MCF 10A (cell line): Measurements from ENCODE around the gene IGSF9B. TPM values are rescaled to one million over a fixed set of nuclear protein-coding genes. Genes with fewer than 3 reads are reported as not detected.

Experiments
- BruUV-seq: library from RNA; stranded (reverse); fragments of 400-500 nt; replicated peaks from 2 replicates; lab custom pipeline; 2021; lab: Mats Ljungman, UMichigan
- CTCF ChIA-PET: fragments of 300-600 bp; sonication (Branson Sonifier 250); formaldehyde crosslinking; extraction: SDS; loops from one replicate; lab custom pipeline; 2021; ENCODE audit warnings: antibody characterized with exemption, inconsistent platforms; lab: Yijun Ruan, JAX
- POLR2A ChIA-PET: fragments of 300-600, 350-650 bp; sonication (Branson Sonifier 250); formaldehyde crosslinking; extraction: SDS; loops from one replicate; lab custom pipeline; 2020; ENCODE audit warnings: antibody characterized with exemption, inconsistent platforms; lab: Yijun Ruan, JAX
- DNase-seq: peaks from one replicate; pipeline ENCODE4 v3.0.0-alpha.2; 2018; ENCODE audit not compliant: unreplicated experiment
- H3K27ac Mint-ChIP-seq: one replicate; pipeline ENCODE4 v1.8.0; 2022; ENCODE audit warnings: mild to moderate bottlenecking, low read depth, mixed read lengths; ENCODE audit not compliant: unreplicated experiment
- H3K27me3 Mint-ChIP-seq: one replicate; pipeline ENCODE4 v1.8.0; 2022; ENCODE audit warnings: mixed read lengths; ENCODE audit not compliant: insufficient read depth, unreplicated experiment
- H3K36me3 Mint-ChIP-seq: one replicate; pipeline ENCODE4 v1.8.0; 2022; ENCODE audit warnings: mild to moderate bottlenecking, moderate library complexity, mixed read lengths; ENCODE audit not compliant: insufficient read depth, unreplicated experiment
- H3K4me1 Mint-ChIP-seq: one replicate; pipeline ENCODE4 v1.8.0; 2022; ENCODE audit warnings: mixed read lengths; ENCODE audit not compliant: insufficient read depth, unreplicated experiment
- H3K4me3 Mint-ChIP-seq: one replicate; pipeline ENCODE4 v1.8.0; 2022; ENCODE audit warnings: mild to moderate bottlenecking, moderate library complexity, mixed read lengths; ENCODE audit not compliant: unreplicated experiment
- H3K9me3 Mint-ChIP-seq: one replicate; pipeline ENCODE4 v1.8.0; 2022; ENCODE audit warnings: mixed read lengths; ENCODE audit not compliant: unreplicated experiment
- intact Hi-C: fragments of 100-400 bp; cut with micrococcal nuclease; formaldehyde crosslinking; loops from 2 replicates; pipeline ENCODE4 v1.14.1; 2022
- total RNA-seq: library from RNA; stranded (reverse); gene quantifications from 2 replicates; pipeline ENCODE4 v1.2.3, GENCODE V29; 2022
- TF ChIP-seq, protein P1 (sequence below): fragments of 200-600 bp; IDR thresholded peaks from one replicate; pipeline ENCODE4 v1.8.0; 2022; ENCODE audit warnings: antibody characterized with exemption, mild to moderate bottlenecking; ENCODE audit not compliant: unreplicated experiment

Gene IGSF9B
- total RNA-seq, 1 experiment from 2014 or later: 13.9 TPM

DNA sequence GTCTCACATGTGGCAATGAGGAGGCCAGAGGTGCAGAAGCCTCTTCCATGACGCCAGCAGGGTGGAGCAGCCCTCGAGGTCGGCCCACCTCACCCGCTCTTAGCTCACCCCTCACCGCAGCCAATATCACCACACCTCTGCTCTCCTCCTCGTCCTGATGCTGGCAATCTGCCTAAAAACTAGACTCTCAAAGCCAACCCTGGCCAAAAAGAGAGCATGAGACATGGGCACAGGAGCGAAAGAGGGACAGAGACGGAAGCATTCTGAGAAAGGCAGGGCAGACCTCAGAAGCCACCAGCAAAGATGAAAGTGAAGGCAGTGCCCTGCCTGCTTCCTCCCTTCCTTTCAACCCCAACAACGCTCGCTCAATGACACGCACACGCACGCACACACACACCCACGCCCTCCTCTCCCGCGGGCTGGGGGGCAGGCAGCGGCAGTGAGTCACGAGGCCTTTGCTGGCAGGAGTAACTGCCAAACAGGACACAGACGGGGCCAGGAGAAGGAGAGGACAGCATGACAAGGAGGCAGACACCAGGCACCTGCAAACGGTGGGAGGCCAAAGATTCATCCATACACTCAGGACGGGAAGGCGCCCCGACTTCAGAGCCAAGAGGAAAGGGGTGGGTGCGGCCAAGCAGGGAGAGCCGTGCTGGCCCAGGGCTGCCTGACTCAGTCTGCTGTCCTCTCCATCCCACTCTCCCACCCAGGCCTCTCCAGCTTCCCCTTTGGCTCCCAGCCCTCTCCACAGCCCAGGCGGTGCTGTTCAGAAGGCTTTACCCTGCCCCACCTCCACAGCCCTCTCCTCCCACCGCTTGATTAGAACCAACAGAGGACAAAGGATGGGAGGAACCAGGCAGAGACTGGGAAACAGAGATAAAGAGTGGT, 11.4 kb downstream of the IGSF9B start:
- intact Hi-C loops: loop anchor here (1.0 to 2.0 kb wide), 2 partner anchors 17 to 102 kb away; no protein-coding TSS in a partner anchor
- Mint-ChIP-seq H3K4me3 (peak overlapping the region; percentile 63), H3K27me3 (no peaks in the 10 kb centered on the region), H3K36me3 (peaks cover 12% of the 10 kb centered on the region), H3K27ac (peak overlapping the region; percentile 55), H3K9me3 (no peaks in the 10 kb centered on the region), H3K4me1 (peaks cover 48% of the 10 kb centered on the region)
- TF ChIP-seq, protein P1, sequence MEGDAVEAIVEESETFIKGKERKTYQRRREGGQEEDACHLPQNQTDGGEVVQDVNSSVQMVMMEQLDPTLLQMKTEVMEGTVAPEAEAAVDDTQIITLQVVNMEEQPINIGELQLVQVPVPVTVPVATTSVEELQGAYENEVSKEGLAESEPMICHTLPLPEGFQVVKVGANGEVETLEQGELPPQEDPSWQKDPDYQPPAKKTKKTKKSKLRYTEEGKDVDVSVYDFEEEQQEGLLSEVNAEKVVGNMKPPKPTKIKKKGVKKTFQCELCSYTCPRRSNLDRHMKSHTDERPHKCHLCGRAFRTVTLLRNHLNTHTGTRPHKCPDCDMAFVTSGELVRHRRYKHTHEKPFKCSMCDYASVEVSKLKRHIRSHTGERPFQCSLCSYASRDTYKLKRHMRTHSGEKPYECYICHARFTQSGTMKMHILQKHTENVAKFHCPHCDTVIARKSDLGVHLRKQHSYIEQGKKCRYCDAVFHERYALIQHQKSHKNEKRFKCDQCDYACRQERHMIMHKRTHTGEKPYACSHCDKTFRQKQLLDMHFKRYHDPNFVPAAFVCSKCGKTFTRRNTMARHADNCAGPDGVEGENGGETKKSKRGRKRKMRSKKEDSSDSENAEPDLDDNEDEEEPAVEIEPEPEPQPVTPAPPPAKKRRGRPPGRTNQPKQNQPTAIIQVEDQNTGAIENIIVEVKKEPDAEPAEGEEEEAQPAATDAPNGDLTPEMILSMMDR: no peak
- no TSS peak for BruUV-seq
- ChIA-PET CTCF (interaction anchor here (0.6 to 8.2 kb wide), 11 partner anchors 18 to 432 kb away, joined by 3 to 92 read pairs (median 5); no protein-coding TSS in a partner anchor), POLR2A (interaction anchor here (0.6 to 2.2 kb wide), 8 partner anchors 11 to 176 kb away, joined by 3 to 11 read pairs (median 3); no protein-coding TSS in a partner anchor)
- DNase-seq: peak; percentile 57

DNA sequence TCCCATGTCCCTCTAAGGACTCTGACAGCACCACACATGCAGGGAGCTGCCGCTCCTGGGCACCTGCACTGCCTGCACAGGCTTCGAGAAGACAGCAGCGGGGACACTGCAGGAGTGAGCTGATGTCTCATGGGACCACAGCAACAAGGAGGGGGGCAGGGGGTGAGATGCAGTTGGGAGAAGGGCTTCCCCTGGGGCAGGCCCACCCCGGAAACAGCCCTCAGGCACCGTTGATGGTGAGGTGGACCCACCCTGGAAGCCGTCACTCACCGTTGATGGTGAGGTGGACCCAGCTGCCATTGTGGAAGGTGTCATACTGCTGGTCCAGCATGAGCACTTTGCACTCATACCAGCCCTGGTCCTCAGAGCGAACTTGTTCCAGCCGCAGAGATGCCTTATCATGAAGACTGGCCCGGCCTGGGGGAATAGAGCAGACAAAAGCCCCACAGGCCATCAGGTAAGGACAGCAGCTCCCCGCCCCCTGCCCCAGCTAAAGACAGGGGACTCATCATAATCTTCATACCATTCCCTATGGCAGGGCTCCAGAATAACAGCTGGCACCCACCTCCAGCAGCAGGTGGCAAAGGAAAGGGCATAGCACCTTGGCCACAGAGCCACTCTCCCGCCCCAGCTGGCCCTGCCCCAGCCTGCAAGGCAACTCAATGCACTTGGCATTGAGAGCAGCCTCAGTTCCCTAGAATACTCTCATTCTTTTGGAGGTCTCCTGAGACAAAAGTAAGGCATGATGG, 12.6 kb downstream of the IGSF9B start:
- Mint-ChIP-seq H3K27ac (no peak overlapping the region), H3K27me3 (no peaks in the 10 kb centered on the region), H3K36me3 (peaks cover 14% of the 10 kb centered on the region), H3K4me1 (peaks cover 42% of the 10 kb centered on the region), H3K9me3 (no peaks in the 10 kb centered on the region), H3K4me3 (no peak overlapping the region)
- POLR2A ChIA-PET: interaction anchor here (0.6 to 2.1 kb wide), 2 partner anchors 9 to 16 kb away, joined by 4 to 9 read pairs; no protein-coding TSS in a partner anchor
- TF ChIP-seq, protein P1: no peak
- CTCF ChIA-PET: interaction anchor here (0.8 to 8.2 kb wide), 7 partner anchors 17 to 154 kb away, joined by 3 to 57 read pairs (median 5); no protein-coding TSS in a partner anchor
- DNase-seq: no peak
- no TSS peak for BruUV-seq
- intact Hi-C loops: loop anchor here (2.0 kb wide), 1 partner anchor 15 kb away; no protein-coding TSS in a partner anchor

DNA sequence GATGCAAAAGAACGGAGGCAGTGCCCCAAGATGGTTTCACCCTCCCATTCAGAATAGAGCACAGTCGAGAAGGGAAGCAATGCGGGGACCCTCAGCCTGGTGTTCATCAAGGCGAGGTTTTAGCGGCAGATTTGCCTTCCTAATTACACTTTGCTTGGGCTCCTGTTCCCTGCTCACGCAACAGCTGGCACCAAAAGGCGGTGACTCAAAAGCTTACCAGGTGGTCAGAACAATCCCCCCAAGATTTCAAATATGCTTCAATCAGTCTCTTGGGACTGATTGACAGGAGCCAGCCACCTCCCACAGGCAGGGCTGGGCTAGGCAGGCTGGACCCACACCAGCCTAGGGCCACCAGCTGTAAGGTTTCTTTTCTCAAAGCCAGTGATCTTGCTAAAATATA, 14.2 kb downstream of the IGSF9B start:
- peaks cover 29% of the 10 kb centered on the region for H3K4me1 Mint-ChIP-seq
- peaks cover 27% of the 10 kb centered on the region for H3K36me3 Mint-ChIP-seq
- BruUV-seq: no TSS peak
- H3K4me3 Mint-ChIP-seq: no peak overlapping the region
- no peaks in the 10 kb centered on the region for H3K27me3 Mint-ChIP-seq
- TF ChIP-seq, protein P1: no peak
- DNase-seq: no peak
- ChIA-PET CTCF (interaction anchor here (0.6 to 8.2 kb wide), 3 partner anchors 10 to 49 kb away, joined by 3 to 57 read pairs (median 4); no protein-coding TSS in a partner anchor), POLR2A (interaction anchor here (0.6 kb wide), 1 partner anchor 98 kb away, joined by 4 read pairs; no protein-coding TSS in a partner anchor)
- intact Hi-C loops: no loop called here
- no peaks in the 10 kb centered on the region for H3K9me3 Mint-ChIP-seq
- no peak overlapping the region for H3K27ac Mint-ChIP-seq
